MM.1S (cell line): ENCODE results near the gene SLC37A1.

Experiments
- DNase-seq: peaks from one replicate; pipeline ENCODE4 v3.0.0-alpha.2; 2015
- H2AFZ ChIP-seq: fragments of 300-600 bp; sonication (generic); 2 replicates; pipeline ENCODE4 v1.6.0; 2016; ENCODE audit warnings: antibody characterized with exemption, low read length
- H3F3A ChIP-seq: fragments of 300-600 bp; sonication (generic); 2 replicates; pipeline ENCODE4 v1.6.1; 2016; ENCODE audit warnings: mild to moderate bottlenecking, antibody characterized with exemption, low read length, moderate library complexity, mixed read lengths; ENCODE audit not compliant: insufficient read depth
- H3K27ac ChIP-seq: fragments of 300-600 bp; sonication (generic); 2 replicates; pipeline ENCODE4 v1.5.1; 2016; ENCODE audit warnings: mild to moderate bottlenecking, low read length
- H3K27me3 ChIP-seq: fragments of 300-600 bp; sonication (generic); replicated peaks from 2 replicates; pipeline ENCODE4 v1.6.0; 2016; ENCODE audit warnings: low read length; ENCODE audit not compliant: insufficient read depth
- H3K36me3 ChIP-seq: fragments of 300-600 bp; sonication (generic); replicated peaks from 2 replicates; pipeline ENCODE4 v1.6.1; 2016; ENCODE audit warnings: mild to moderate bottlenecking, low read length, mixed read lengths; ENCODE audit not compliant: insufficient read depth
- H3K4me1 ChIP-seq: fragments of 300-600 bp; sonication (generic); 2 replicates; pipeline ENCODE4 v1.6.1; 2016; ENCODE audit warnings: low read length, mixed read lengths
- H3K4me2 ChIP-seq: fragments of 300-600 bp; sonication (generic); 2 replicates; pipeline ENCODE4 v1.6.0; 2016; ENCODE audit warnings: low read depth, low read length
- H3K4me3 ChIP-seq: fragments of 300-600 bp; sonication (generic); 2 replicates; pipeline ENCODE4 v1.5.1; 2016; ENCODE audit warnings: low read length, mixed read lengths
- H3K79me2 ChIP-seq: fragments of 300-600 bp; sonication (generic); 2 replicates; pipeline ENCODE4 v1.6.1; 2016; ENCODE audit warnings: mixed run types, low read length, mixed read lengths
- H3K9ac ChIP-seq: fragments of 300-600 bp; sonication (generic); 2 replicates; pipeline ENCODE4 v1.6.1; 2016; ENCODE audit warnings: low read length, mixed read lengths
- H3K9me2 ChIP-seq: fragments of 300-600 bp; sonication (generic); replicated peaks from 2 replicates; pipeline ENCODE4 v1.6.1; 2016; ENCODE audit warnings: mild to moderate bottlenecking, low read length, mixed read lengths; ENCODE audit not compliant: insufficient read depth
- H3K9me3 ChIP-seq: fragments of 300-600 bp; sonication (generic); replicated peaks from 2 replicates; pipeline ENCODE4 v1.6.1; 2016; ENCODE audit warnings: mild to moderate bottlenecking, low read length, mixed read lengths; ENCODE audit not compliant: insufficient read depth
- H4K20me1 ChIP-seq: fragments of 300-600 bp; sonication (generic); 2 replicates; pipeline ENCODE4 v1.6.1; 2016; ENCODE audit warnings: mild to moderate bottlenecking, low read length, moderate library complexity, mixed read lengths; ENCODE audit not compliant: insufficient read depth
- EZH2 ChIP-seq: fragments of 300-600 bp; sonication (generic); optimal IDR thresholded peaks from 2 replicates; pipeline ENCODE3; 2017; ENCODE audit warnings: low read depth, mild to moderate bottlenecking, antibody characterized with exemption, low read length, mixed read lengths
- EZH2phosphoT487 ChIP-seq: fragments of 300-600 bp; sonication (generic); IDR thresholded peaks from 2 replicates; pipeline ENCODE4 v1.6.1; 2018; ENCODE audit warnings: antibody characterized with exemption, low read length
- TF ChIP-seq, protein P1 (sequence below): fragments of 300-600 bp; sonication (generic); IDR thresholded peaks from 2 replicates; pipeline ENCODE4 v1.5.1; 2016; ENCODE audit warnings: antibody characterized with exemption, low read length, mixed read lengths

Gene SLC37A1

GRCh38 chr21:42486072-42486471, 27.6 kb upstream of the SLC37A1 start:
- H2AFZ ChIP-seq = no peak overlapping the region
- TF ChIP-seq EZH2 (no peak), EZH2phosphoT487 (no peak)
- TF ChIP-seq, protein P1, sequence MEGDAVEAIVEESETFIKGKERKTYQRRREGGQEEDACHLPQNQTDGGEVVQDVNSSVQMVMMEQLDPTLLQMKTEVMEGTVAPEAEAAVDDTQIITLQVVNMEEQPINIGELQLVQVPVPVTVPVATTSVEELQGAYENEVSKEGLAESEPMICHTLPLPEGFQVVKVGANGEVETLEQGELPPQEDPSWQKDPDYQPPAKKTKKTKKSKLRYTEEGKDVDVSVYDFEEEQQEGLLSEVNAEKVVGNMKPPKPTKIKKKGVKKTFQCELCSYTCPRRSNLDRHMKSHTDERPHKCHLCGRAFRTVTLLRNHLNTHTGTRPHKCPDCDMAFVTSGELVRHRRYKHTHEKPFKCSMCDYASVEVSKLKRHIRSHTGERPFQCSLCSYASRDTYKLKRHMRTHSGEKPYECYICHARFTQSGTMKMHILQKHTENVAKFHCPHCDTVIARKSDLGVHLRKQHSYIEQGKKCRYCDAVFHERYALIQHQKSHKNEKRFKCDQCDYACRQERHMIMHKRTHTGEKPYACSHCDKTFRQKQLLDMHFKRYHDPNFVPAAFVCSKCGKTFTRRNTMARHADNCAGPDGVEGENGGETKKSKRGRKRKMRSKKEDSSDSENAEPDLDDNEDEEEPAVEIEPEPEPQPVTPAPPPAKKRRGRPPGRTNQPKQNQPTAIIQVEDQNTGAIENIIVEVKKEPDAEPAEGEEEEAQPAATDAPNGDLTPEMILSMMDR = no peak
- no peak for DNase-seq
- H3F3A ChIP-seq = no peaks in the 10 kb centered on the region
- H3K36me3 ChIP-seq = no peaks in the 10 kb centered on the region
- H3K4me1 ChIP-seq = no peaks in the 10 kb centered on the region
- no peaks in the 10 kb centered on the region for H3K9me3 ChIP-seq
- no peak overlapping the region for H3K4me3 ChIP-seq
- no peak overlapping the region for H3K4me2 ChIP-seq
- no peak overlapping the region for H3K9ac ChIP-seq
- no peak overlapping the region for H3K27ac ChIP-seq
- no peaks in the 10 kb centered on the region for H3K9me2 ChIP-seq
- no peaks in the 10 kb centered on the region for H4K20me1 ChIP-seq
- H3K27me3 ChIP-seq = peaks cover 52% of the 10 kb centered on the region
- H3K79me2 ChIP-seq = no peaks in the 10 kb centered on the region

DNA sequence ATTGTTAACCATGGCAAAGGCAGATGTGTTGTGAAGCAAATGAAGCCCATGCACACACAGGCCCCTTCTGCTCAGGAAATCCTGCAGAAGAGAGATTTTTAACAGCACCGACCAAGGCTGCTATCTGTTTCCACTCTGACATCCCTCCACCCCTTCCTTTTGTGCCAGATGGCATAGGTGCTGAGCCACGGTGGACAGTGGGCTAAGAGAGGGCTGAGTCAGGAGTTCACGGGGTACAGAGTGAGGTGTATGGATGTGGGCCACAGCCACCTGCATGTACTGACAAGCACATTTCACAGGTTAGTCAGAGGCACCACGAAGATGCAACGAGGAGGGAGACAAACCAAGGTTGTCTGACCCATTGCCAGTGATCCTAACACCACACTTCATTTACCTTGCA, 27.1 kb upstream of the SLC37A1 start:
- Histone ChIP-seq H3K9me3 (no peaks in the 10 kb centered on the region), H3K9me2 (no peaks in the 10 kb centered on the region), H3K79me2 (no peaks in the 10 kb centered on the region), H3K4me2 (no peak overlapping the region), H3K36me3 (no peaks in the 10 kb centered on the region), H4K20me1 (no peaks in the 10 kb centered on the region), H3K4me1 (no peaks in the 10 kb centered on the region), H2AFZ (no peak overlapping the region), H3K4me3 (no peak overlapping the region), H3K27me3 (peaks cover 56% of the 10 kb centered on the region), H3K9ac (no peak overlapping the region), H3K27ac (no peak overlapping the region), H3F3A (no peaks in the 10 kb centered on the region)
- no peak for TF ChIP-seq EZH2
- TF ChIP-seq, protein P1 = no peak
- no peak for TF ChIP-seq EZH2phosphoT487
- DNase-seq = peak; percentile 57

DNA sequence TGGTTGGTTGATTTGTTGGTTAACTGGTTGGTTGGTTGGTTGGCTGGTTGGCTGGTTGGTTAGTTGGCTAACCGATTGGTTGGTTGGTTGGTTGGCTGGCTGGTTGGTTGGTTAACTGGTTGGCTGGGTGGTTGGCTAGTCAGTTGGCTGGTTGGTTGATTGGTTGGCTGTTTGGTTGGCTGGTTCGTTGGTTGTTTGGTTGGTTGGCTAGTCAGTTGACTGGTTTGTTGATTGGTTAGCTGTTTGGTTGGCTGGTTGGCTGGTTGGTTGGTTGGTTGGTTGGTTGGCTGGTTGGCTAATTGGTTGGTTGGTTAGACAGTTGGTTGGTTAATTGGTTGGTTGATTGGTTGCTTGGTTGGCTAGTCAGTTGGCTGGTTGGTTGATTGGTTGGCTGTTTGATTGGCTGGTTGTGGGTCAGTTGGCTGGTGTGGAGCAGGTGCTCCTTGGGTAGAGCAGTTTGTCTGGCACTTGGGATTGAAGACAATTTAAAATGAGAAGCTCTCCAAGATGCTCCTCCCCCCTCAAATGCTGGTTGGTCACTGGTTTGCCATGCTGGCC, 24.6 kb upstream of the SLC37A1 start:
- DNase-seq = no peak
- Histone ChIP-seq H3K4me3 (no peak overlapping the region), H3K36me3 (no peaks in the 10 kb centered on the region), H3K27me3 (peaks cover 70% of the 10 kb centered on the region), H3K9me3 (no peaks in the 10 kb centered on the region), H3K9me2 (no peaks in the 10 kb centered on the region), H4K20me1 (no peaks in the 10 kb centered on the region), H3K79me2 (no peaks in the 10 kb centered on the region), H3K4me1 (no peaks in the 10 kb centered on the region), H3K27ac (no peak overlapping the region), H3K4me2 (no peak overlapping the region), H3F3A (no peaks in the 10 kb centered on the region), H3K9ac (no peak overlapping the region), H2AFZ (no peak overlapping the region)
- TF ChIP-seq EZH2phosphoT487 (no peak), EZH2 (no peak)
- TF ChIP-seq, protein P1 = no peak
